HG02623 (cell line): ENCODE results near the gene PSMG4.

Experiments
- ATAC-seq: cut with Tn5 transposase; IDR thresholded peaks from one replicate; pipeline ENCODE4 v1.9.1; 2021; ENCODE audit warnings: moderate library complexity; ENCODE audit not compliant: unreplicated experiment

Gene PSMG4

GRCh38 chr6:3273707-3274521, 15.2 kb downstream of the PSMG4 start:
- no peak for ATAC-seq

GRCh38 chr6:3276174-3277167, 17.7 kb downstream of the PSMG4 start:
- ATAC-seq: no peak

GRCh38 chr6:3277251-3277650, 18.5 kb downstream of the PSMG4 start:
- ATAC-seq: no peak

- no peak for ATAC-seq
These were observed 19.2 kb downstream of the PSMG4 start for GRCh38 chr6:3277851-3278416.

GRCh38 chr6:3278691-3279090, 19.9 kb downstream of the PSMG4 start:
- ATAC-seq: no peak

GRCh38 chr6:3280091-3280490, 21.3 kb downstream of the PSMG4 start:
- no peak for ATAC-seq

GRCh38 chr6:3280866-3281465, 22.2 kb downstream of the PSMG4 start:
- no peak for ATAC-seq

GRCh38 chr6:3281631-3282475, 23.1 kb downstream of the PSMG4 start:
- no peak for ATAC-seq

GRCh38 chr6:3282476-3283236, 23.9 kb downstream of the PSMG4 start:
- no peak for ATAC-seq

GRCh38 chr6:3283241-3283640, 24.5 kb downstream of the PSMG4 start:
- ATAC-seq: no peak

GRCh38 chr6:3283641-3284435, 25.1 kb downstream of the PSMG4 start:
- ATAC-seq: no peak

- no peak for ATAC-seq
These were observed 25.7 kb downstream of the PSMG4 start for GRCh38 chr6:3284436-3284876.

GRCh38 chr6:3285049-3285639, 26.4 kb downstream of the PSMG4 start:
- no peak for ATAC-seq

- no peak for ATAC-seq
These were observed 27.0 kb downstream of the PSMG4 start for GRCh38 chr6:3285732-3286131.

GRCh38 chr6:3286641-3287171, 28.0 kb downstream of the PSMG4 start:
- ATAC-seq: no peak

GRCh38 chr6:3287308-3287707, 28.6 kb downstream of the PSMG4 start:
- ATAC-seq: no peak

GRCh38 chr6:3287976-3288707, 29.4 kb downstream of the PSMG4 start:
- no peak for ATAC-seq
